Occipital lobe (tissue), 2 donors: ENCODE data around the gene CEP85L. TPM values are rescaled to one million over a fixed set of nuclear protein-coding genes. Genes with fewer than 3 reads are reported as not detected.
"Not testable (repeated sequence)": the region's sequence is repeated elsewhere in the genome, so short reads cannot be mapped to it uniquely, and the experiment has no call there.

Source experiments
- DNase-seq: peaks from one replicate; lab custom pipeline; 2025; lab: John Stamatoyannopoulos, UW
- total RNA-seq: library from RNA; depleted of rRNA; stranded (reverse); fragments of >200 nt; gene quantifications from one replicate; pipeline ENCODE4 v1.2.3, GENCODE V29; 2014

CEP85L gene
- total RNA-seq, 1 donor from 2014 or later, result 59.1 TPM

GRCh38 chr6:118501765-118502164, 149.6 kb downstream of the CEP85L start:
- DNase-seq, result no peak

DNA sequence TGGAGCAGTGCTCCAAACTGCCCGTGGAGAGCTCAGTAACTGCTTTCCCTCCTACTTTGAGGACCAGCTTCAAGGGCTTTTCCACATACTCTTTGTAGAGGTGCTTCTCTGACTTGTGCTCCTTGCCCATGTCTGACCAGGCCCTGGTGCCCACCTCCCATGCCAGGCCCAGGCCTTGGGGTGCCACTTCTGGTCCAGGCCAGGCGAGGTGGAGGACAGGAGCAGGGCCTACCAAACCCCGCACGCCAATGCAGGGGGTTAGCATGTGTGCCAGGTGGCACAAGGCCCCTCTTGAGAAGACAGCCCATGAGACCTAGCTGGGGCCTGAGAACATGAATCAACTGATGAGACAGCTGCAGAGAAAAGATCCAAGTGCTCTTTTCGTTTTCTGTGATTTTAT, 150.3 kb downstream of the CEP85L start:
- no peak for DNase-seq

- DNase-seq, result no peak
Observed at GRCh38 chr6:118500130-118501015, 151.0 kb downstream of the CEP85L start.

GRCh38 chr6:118495485-118496280, 155.7 kb downstream of the CEP85L start:
- no peak for DNase-seq

DNA sequence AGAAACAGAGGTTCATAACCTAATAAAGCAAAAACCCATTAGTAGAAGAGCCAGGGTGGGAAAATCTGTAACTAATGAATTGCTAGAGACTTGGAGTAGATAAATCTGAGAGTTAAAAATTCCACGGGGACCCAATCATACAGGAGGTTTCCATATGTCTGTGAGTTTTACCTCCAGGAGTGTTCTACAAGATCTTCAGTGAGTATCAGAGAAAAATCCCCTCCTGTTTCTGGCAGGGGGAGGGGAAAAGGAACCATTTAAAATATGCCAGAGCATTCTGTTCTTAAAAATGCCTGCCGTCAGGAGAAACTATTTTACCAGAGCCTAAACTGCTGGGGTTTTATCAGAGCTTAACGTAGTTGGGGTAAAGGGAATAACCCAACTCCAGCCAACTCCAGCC, 157.3 kb downstream of the CEP85L start:
- DNase-seq, result no peak

GRCh38 chr6:118489990-118490389, 161.4 kb downstream of the CEP85L start:
- DNase-seq, result no peak

- no peak for DNase-seq
Observed at GRCh38 chr6:118488631-118489030, 162.8 kb downstream of the CEP85L start.

- peak; percentile 3 for DNase-seq
Observed at GRCh38 chr6:118485601-118486550, 165.5 kb downstream of the CEP85L start.

DNA sequence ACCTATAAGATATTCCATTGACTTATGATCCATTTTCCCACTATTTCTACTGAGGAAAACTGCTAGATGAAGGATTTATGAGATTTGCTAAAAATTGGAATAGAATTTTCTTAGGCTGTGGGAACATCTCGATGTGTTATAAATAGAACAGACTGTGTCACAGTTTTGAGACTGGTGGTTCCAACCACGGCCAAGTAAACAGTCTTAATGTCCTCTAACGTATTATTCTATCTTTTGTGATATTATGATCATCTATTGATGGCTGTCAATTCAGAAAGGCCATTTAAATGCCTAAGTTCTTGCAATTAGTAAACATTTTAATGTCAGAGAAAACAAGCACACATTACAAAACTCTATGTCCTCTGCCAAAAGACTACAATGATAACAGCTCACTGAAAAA, 174.8 kb downstream of the CEP85L start:
- no peak for DNase-seq

DNA sequence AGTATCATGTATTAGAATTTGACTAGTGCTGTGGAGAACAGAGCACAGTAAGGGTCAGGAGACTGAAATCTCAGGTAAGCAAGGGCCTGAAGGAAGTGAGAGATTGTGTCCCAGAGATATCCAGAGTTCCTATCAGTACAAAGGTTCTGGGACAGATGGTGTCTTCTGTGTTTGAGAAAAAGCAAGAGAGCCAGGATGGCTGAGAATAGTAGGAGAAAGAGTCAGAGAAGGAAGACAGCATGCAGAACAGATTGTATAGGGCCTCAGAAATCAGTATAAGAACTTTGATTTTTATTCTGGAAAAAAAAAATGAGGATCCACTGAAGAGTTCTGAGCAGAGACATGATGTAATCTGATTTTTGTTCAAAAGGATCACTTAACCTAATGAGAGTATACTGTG, 178.1 kb downstream of the CEP85L start:
- no peak for DNase-seq

- DNase-seq, result no peak
Observed at GRCh38 chr6:118469468-118469867, 181.9 kb downstream of the CEP85L start.

GRCh38 chr6:118468682-118469465, 182.5 kb downstream of the CEP85L start:
- no peak for DNase-seq

- DNase-seq, result no peak
Observed at GRCh38 chr6:118467181-118467580, 184.2 kb downstream of the CEP85L start.

GRCh38 chr6:118464620-118465019, 186.8 kb downstream of the CEP85L start:
- no peak for DNase-seq

GRCh38 chr6:118460958-118461470, 190.4 kb downstream of the CEP85L start:
- DNase-seq, result no peak

GRCh38 chr6:118456982-118457381, 194.4 kb downstream of the CEP85L start:
- DNase-seq, result no peak

GRCh38 chr6:118451839-118452238, 199.6 kb downstream of the CEP85L start:
- DNase-seq, result no peak

GRCh38 chr6:118444796-118445195, 206.6 kb downstream of the CEP85L start:
- no peak for DNase-seq

- no peak for DNase-seq
Observed at GRCh38 chr6:118436482-118436881, 214.9 kb downstream of the CEP85L start.

GRCh38 chr6:118434147-118434546, 217.2 kb downstream of the CEP85L start:
- not testable (repeated sequence) for DNase-seq
